GM10266 (cell line): ENCODE measurements around the gene CNNM4.

ENCODE experiments used
- DNase-seq: peaks from one replicate; pipeline ENCODE4 v3.0.0; 2012; ENCODE audit errors: extremely low spot score
- TF ChIP-seq, protein P1 (sequence below): IDR thresholded peaks from 2 replicates; pipeline ENCODE4 v1.5.1; 2012; ENCODE audit warnings: mild to moderate bottlenecking, low read depth; ENCODE audit not compliant: control insufficient read depth, insufficient read depth; ENCODE audit errors: missing control alignments

Gene CNNM4

DNA sequence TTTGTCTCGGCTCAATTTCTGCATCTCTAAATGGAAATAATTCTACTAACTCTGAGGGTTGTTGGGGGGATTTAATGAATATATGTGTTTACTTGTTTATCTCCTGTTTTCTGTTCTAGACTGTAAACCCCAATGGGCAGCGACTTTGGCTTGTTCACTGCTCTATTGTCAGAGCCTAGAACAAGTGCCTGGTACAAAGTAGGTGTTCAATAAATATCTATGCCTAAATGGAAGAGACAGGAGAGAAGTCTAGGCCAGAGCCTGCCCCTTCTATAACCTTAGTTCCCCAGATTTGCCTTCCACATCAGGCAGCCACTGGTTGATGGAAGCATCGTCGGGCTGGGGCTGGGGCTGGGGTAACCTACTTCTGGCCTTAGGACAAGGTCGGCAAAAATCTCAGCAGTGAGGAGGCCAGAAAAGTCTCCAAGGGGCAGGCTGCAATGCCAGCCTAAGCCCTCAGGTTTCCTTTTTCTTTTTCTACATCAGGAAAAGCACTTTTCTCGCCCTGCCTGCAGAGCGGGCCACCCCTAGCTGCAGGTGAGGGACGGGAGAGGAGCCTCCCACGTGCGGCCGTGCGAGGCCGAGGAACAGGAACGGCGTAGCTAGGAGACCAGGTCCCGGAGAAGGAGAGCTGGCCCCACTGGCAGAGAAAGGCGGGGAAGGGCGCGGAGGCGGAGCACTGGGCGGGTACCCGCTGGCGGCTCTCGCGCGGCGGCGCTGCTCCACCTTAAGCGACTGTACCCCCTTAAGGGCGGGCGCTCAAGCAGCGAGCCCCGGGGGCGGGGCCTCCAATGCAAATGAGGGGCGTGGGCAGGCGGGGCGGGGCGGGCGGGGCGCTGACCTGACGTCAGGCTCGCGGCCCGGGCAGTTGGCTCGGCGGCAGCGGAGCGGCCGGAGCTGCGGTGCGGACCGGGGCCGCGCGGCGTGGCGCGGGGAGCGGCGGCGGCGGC, at the start of gene CNNM4:
Gene CNNM4 (plus strand): TSS at position 867 of the 950 bp plus-strand sequence. CDS start 98 bp downstream, outside the sequence.
- peak; percentile 95 for DNase-seq
- TF ChIP-seq, protein P1, sequence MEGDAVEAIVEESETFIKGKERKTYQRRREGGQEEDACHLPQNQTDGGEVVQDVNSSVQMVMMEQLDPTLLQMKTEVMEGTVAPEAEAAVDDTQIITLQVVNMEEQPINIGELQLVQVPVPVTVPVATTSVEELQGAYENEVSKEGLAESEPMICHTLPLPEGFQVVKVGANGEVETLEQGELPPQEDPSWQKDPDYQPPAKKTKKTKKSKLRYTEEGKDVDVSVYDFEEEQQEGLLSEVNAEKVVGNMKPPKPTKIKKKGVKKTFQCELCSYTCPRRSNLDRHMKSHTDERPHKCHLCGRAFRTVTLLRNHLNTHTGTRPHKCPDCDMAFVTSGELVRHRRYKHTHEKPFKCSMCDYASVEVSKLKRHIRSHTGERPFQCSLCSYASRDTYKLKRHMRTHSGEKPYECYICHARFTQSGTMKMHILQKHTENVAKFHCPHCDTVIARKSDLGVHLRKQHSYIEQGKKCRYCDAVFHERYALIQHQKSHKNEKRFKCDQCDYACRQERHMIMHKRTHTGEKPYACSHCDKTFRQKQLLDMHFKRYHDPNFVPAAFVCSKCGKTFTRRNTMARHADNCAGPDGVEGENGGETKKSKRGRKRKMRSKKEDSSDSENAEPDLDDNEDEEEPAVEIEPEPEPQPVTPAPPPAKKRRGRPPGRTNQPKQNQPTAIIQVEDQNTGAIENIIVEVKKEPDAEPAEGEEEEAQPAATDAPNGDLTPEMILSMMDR, result peak; percentile 34

DNA sequence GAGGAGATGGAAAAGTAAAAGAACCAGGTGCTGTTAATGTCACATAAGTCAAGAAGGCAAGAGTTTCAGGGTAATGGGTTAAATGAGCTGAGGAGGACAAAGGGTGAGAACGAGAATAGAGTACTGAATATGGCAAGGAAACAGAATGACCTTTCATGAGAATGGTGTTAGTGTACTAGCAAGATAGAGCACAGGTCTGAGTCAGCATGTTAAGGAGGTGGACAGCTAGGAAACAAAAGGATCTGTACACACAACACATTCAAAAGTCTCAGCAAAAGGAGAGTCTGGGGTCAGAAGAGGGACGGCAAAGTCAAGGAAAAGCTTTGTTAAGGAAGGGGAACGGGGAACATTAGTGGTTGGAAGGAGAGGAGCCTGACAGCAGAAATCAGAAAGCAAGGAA, 49.7 kb upstream of the CNNM4 start:
- DNase-seq, result no peak

DNA sequence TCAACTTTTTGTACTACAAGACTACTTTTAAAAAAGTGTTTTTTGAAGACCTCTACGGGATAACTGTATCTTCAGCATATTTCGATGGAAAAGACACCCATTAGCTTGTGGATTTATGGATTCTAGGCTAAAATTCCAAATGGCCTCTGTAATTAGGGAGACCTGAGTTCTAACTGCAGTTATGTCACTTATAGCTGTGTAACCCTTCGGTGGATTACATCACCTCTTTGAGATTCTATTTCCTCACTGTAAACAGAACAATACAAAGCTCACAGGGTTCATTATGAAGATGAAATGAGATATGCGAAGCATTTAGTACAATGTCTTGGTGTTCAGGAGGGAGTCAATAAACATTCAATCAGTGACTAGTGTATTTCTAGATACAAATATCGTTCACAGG, 45.0 kb upstream of the CNNM4 start:
- TF ChIP-seq, protein P1, result no peak
- no peak for DNase-seq

More for the DNA sequence above, 49.7 kb upstream of the CNNM4 start:
- TF ChIP-seq, protein P1, result no peak

DNA sequence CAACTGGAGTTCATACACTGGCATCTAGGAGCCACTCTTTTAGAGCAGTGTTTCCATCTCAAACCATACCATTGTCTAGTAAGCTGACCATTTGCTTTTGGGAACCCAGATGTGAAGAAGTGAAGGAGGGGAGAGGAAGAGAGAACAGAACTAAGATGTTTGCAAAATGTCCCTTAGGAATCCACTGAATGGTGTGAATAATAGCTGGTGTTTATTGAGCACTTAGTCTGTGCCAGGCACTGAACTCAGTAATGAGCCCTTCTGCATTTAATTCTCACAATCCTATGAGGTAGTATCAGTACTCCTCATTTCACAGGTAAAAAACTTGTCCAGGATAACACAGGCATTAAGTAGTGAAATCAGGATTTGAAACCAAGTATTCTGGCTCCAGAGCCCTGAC, 44.3 kb upstream of the CNNM4 start:
- TF ChIP-seq, protein P1, result no peak
- DNase-seq, result no peak

DNA sequence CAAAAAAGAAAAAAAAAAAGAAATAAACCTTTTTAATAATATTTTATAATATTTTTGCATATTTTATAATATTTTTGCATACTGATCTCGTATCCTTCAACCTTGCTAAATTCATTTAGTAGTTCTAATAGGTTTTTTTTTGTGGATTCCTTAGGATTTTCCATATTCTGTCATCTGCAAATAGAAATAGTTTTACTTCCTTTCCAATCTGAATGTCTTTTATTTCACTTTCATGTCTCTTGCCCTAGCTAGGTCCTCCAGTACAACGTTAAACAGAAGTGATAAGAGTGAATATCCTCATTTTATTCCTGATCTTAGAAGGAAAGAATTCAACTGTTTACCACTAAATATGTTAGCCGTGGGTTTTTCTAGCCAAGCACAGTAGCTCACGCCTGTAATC, 34.6 kb upstream of the CNNM4 start:
- TF ChIP-seq, protein P1, result no peak
- DNase-seq, result no peak

DNA sequence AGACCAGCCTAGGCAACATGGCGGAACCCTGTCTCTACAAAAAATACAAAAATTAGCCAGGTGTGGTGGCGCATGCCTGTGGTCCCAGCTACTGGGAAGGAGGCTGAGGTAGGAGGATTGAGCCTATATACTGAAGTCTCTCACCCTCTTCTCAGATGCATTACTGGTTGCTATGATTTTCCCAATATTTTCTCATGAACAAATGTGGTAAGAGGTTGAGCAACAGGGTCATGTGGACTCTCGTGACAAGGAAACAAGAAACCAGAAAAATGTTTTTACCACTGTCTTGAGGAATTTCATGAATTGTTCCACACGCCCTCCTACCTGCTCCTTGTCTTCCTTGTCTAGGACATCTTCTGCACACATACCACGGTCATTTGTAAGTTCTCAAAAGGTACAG, 33.3 kb upstream of the CNNM4 start:
- TF ChIP-seq, protein P1, result no peak
- no peak for DNase-seq

DNA sequence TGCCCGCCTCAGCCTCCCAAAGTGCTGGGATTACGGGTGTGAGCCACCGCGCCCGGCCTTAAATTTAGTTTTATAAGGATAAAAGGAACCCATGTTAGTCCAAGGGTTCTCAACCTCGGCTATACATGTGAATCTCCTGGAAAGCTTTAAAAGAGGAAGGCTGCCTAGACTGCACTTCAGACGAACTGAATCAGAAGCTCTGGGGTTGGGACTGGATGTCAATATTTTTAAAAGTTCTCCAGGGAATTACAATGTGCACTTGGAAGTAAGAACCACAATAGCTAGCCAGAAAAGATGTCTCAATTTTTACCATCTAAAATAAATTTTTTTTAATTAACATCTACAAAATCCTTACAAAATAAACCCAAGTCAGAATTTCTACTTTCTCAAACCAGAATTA, 31.0 kb upstream of the CNNM4 start:
- TF ChIP-seq, protein P1, result no peak
- no peak for DNase-seq
